SU-DHL-6 (cell line): Measurements from ENCODE around the gene NUFIP1.

Experiments used
- CTCF ChIP-seq: fragments of 200-600 bp; sonication (generic); IDR thresholded peaks from one replicate; pipeline ENCODE4 v1.5.1; 2017; ENCODE audit warnings: antibody characterized with exemption, mild to moderate bottlenecking, low read length, moderate library complexity; ENCODE audit not compliant: insufficient read depth, poor library complexity, severe bottlenecking
- EZH2phosphoT487 ChIP-seq: fragments of 200-600 bp; sonication (generic), shearing (Covaris generic); conservative IDR thresholded peaks from 2 replicates; pipeline ENCODE4 v1.6.1; 2018; ENCODE audit warnings: mild to moderate bottlenecking, antibody characterized with exemption, low read length, moderate library complexity, mixed read lengths

GRCh38 chr13:44978328-44978727 lies 10.9 kb downstream of the NUFIP1 start:
- TF ChIP-seq CTCF = no peak
- no peak for TF ChIP-seq EZH2phosphoT487
